Naive thymus-derived CD4-positive, alpha-beta T cell (primary cell): ENCODE data around the gene ARL6IP1. TPM values are rescaled to one million over a fixed set of nuclear protein-coding genes. Genes with fewer than 3 reads are reported as not detected.
A peak's percentile ranks its signal among the peaks of the same experiment; 100 is the strongest.
"Not testable (repeated sequence)": the region's sequence is repeated elsewhere in the genome, so short reads cannot be mapped to it uniquely, and the experiment has no call there.

Source experiments
- ATAC-seq: fragments of 150-1000 bp; cut with Tn5 transposase; 2 replicates; pipeline ENCODE4 v1.10.0; 2021; ENCODE audit warnings: mild to moderate bottlenecking, moderate library complexity
- CTCF ChIA-PET: fragments of 350-600 bp; sonication (Branson Sonifier 250); formaldehyde crosslinking; loops from one replicate; lab custom pipeline; 2021; ENCODE audit warnings: antibody characterized with exemption; lab: Charles Lee
- POLR2A ChIA-PET: fragments of 350-600 bp; sonication (Branson Sonifier 250); formaldehyde crosslinking; loops from one replicate; lab custom pipeline; 2021; ENCODE audit warnings: antibody characterized with exemption, inconsistent platforms; lab: Charles Lee
- DNase-seq, 9 donors: peaks; one replicate each; pipeline versions ENCODE4 v3.0.0 to v3.0.0-alpha.2; 2020 to 2022; ENCODE audit warnings: mixed read lengths in 1 of 9
- H3K27ac ChIP-seq: one replicate; pipeline ENCODE4 v1.7.0; 2013; ENCODE audit warnings: mild to moderate bottlenecking, low read depth, low read length, moderate library complexity
- H3K27me3 ChIP-seq, 2 donors: one replicate each; pipeline ENCODE4 v1.7.0; 2013; ENCODE audit warnings: low read length in 2 of 2, mild to moderate bottlenecking in 2 of 2, moderate library complexity in 2 of 2; ENCODE audit not compliant: control insufficient read depth in 2 of 2, insufficient read depth in 2 of 2
- H3K36me3 ChIP-seq, 3 experiments: 1 replicate in 2 of 3; 2 replicates in 1 of 3; pipeline ENCODE4 v1.7.0; 2013; ENCODE audit warnings: low read length in 3 of 3, mild to moderate bottlenecking in 3 of 3, moderate library complexity in 1 of 3; ENCODE audit not compliant: insufficient read depth in 3 of 3, control insufficient read depth in 2 of 3
- H3K4me1 ChIP-seq, 2 donors: one replicate each; pipeline ENCODE4 v1.7.0; 2013; ENCODE audit warnings: low read length in 2 of 2, mild to moderate bottlenecking in 2 of 2, moderate library complexity in 1 of 2; ENCODE audit not compliant: control insufficient read depth in 2 of 2, insufficient read depth in 2 of 2
- H3K4me3 ChIP-seq: 2 replicates; pipeline ENCODE4 v1.7.0; 2013; ENCODE audit warnings: mild to moderate bottlenecking, low read length
- H3K9me3 ChIP-seq, 3 experiments: 1 replicate in 2 of 3; 2 replicates in 1 of 3; pipeline ENCODE4 v1.7.0; 2013; ENCODE audit warnings: low read length in 3 of 3; ENCODE audit not compliant: control insufficient read depth in 2 of 3
- H3K27ac Mint-ChIP-seq, 9 donors: one replicate each; pipeline ENCODE4 v1.8.0; 2020 to 2022; ENCODE audit warnings: mixed read lengths in 9 of 9, mild to moderate bottlenecking in 8 of 9, moderate library complexity in 5 of 9, inconsistent platforms in 2 of 9
- H3K27me3 Mint-ChIP-seq, 5 donors: one replicate each; pipeline ENCODE4 v1.8.0; 2021 to 2022; ENCODE audit warnings: mixed read lengths in 5 of 5, mild to moderate bottlenecking in 1 of 5
- H3K36me3 Mint-ChIP-seq, 5 donors: one replicate each; pipeline ENCODE4 v1.8.0; 2020 to 2022; ENCODE audit warnings: mixed read lengths in 5 of 5, mild to moderate bottlenecking in 3 of 5, inconsistent platforms in 1 of 5
- H3K4me1 Mint-ChIP-seq, 7 donors: one replicate each; pipeline ENCODE4 v1.8.0; 2020 to 2022; ENCODE audit warnings: mixed read lengths in 7 of 7, mild to moderate bottlenecking in 3 of 7, inconsistent platforms in 1 of 7
- H3K4me3 Mint-ChIP-seq, 10 donors: one replicate each; pipeline ENCODE4 v1.8.0; 2020 to 2022; ENCODE audit warnings: mild to moderate bottlenecking in 10 of 10, mixed read lengths in 10 of 10, moderate library complexity in 6 of 10, inconsistent platforms in 2 of 10
- H3K9me3 Mint-ChIP-seq, 11 donors: one replicate each; pipeline ENCODE4 v1.8.0; 2020 to 2022; ENCODE audit warnings: mixed read lengths in 11 of 11, mild to moderate bottlenecking in 4 of 11, inconsistent platforms in 1 of 11, moderate library complexity in 1 of 11
- intact Hi-C, 2 donors: fragments of 100-400 bp; cut with micrococcal nuclease; formaldehyde crosslinking; loops; one replicate each; pipeline ENCODE4 v1.15.1; 2023
- polyA plus RNA-seq, 2 donors: library from polyadenylated mRNA; unstranded; fragments of 300-500 nt; fragmentation: Illumina TruSeq; gene quantifications; one replicate each; pipeline ENCODE4 v1.2.3, GENCODE V29; 2021
- total RNA-seq, 6 experiments: library from RNA in 5 of 6; stranded (reverse) in 5 of 6; gene quantifications; 1 replicate in 5 of 6; 2 replicates in 1 of 6; pipeline ENCODE4 v1.2.3 and lab custom pipeline; 2021 to 2026

The ARL6IP1 gene
- total and polyA plus RNA-seq, 7 experiments from 2014 or later, result 82.9 to 208 (median 102) TPM

GRCh38 chr16:18788828-18789514 is 12.4 kb downstream of the ARL6IP1 start:
- H3K27ac ChIP-seq, result peak overlapping the region; percentile 91
- no peaks in the 10 kb centered on the region for H3K27me3 ChIP-seq
- peaks cover 18 to 73% (median 25%) of the 10 kb centered on the region in 3 experiments for H3K36me3 ChIP-seq
- DNase-seq (no peak), ATAC-seq (no peak)
- POLR2A ChIA-PET, result interaction anchor here (0.7 to 6.0 kb wide), 5 partner anchors 13 to 1777 kb away, joined by 3 to 130 read pairs (median 8); partner anchors contain the start of genes ARL6IP1, COQ7 and VPS35L
- CTCF ChIA-PET, result interaction anchor here (1.2 to 1.3 kb wide), 2 partner anchors 12 to 16 kb away, joined by 3 to 6 read pairs; partner anchors contain the start of gene ARL6IP1
- peaks cover 0 to 6% (median 0%) of the 10 kb centered on the region in 11 donors for H3K9me3 Mint-ChIP-seq
- peak overlapping the region; percentile 92 to 99 (median 96) for H3K4me3 Mint-ChIP-seq
- H3K27me3 Mint-ChIP-seq, result peaks cover 0 to 2% (median 0%) of the 10 kb centered on the region in 5 donors
- H3K27ac Mint-ChIP-seq, result peak overlapping the region; percentile 89 to 96 (median 94)
- intact Hi-C loops, result no loop called here
- peaks cover 41 to 72% (median 57%) of the 10 kb centered on the region in 7 donors for H3K4me1 Mint-ChIP-seq
- peak overlapping the region; percentile 98 for H3K4me3 ChIP-seq
- H3K9me3 ChIP-seq, result no peaks in the 10 kb centered on the region
- peaks cover 19 to 62% (median 53%) of the 10 kb centered on the region in 5 donors for H3K36me3 Mint-ChIP-seq
- peaks cover 22 to 52% of the 10 kb centered on the region in 2 donors for H3K4me1 ChIP-seq

GRCh38 chr16:18784917-18785623 is 16.3 kb downstream of the ARL6IP1 start:
- peaks cover 36 to 64% (median 54%) of the 10 kb centered on the region in 7 donors for H3K4me1 Mint-ChIP-seq
- ChIA-PET POLR2A (interaction anchor here (1.2 kb wide), 1 partner anchor 17 kb away, joined by 3 read pairs; no protein-coding TSS in a partner anchor), CTCF (no interaction called here)
- peaks cover 0 to under 1% (median 0%) of the 10 kb centered on the region in 5 donors for H3K27me3 Mint-ChIP-seq
- Histone ChIP-seq H3K9me3 (no peaks in the 10 kb centered on the region), H3K27ac (peak overlapping the region; percentile 23), H3K4me1 (peaks cover 22 to 62% of the 10 kb centered on the region in 2 donors), H3K36me3 (peaks cover 29 to 74% (median 30%) of the 10 kb centered on the region in 3 experiments), H3K4me3 (no peak overlapping the region), H3K27me3 (no peaks in the 10 kb centered on the region)
- DNase-seq (no peak), ATAC-seq (no peak)
- H3K4me3 Mint-ChIP-seq, result peak overlapping the region in 6 of 10 donors; percentile 17 to 98 (median 56)
- peaks cover 19 to 62% (median 59%) of the 10 kb centered on the region in 5 donors for H3K36me3 Mint-ChIP-seq
- intact Hi-C loops, result no loop called here
- peak overlapping the region in 6 of 9 donors; percentile 2 to 50 (median 21) for H3K27ac Mint-ChIP-seq
- peaks cover 0 to 2% (median 0%) of the 10 kb centered on the region in 11 donors for H3K9me3 Mint-ChIP-seq

GRCh38 chr16:18783430-18784341 is 17.7 kb downstream of the ARL6IP1 start:
- H3K27ac ChIP-seq, result no peak overlapping the region
- H3K4me3 ChIP-seq, result no peak overlapping the region
- H3K9me3 ChIP-seq, result no peaks in the 10 kb centered on the region
- ATAC-seq, result no peak
- Mint-ChIP-seq H3K36me3 (peaks cover 12 to 51% (median 45%) of the 10 kb centered on the region in 5 donors), H3K4me1 (peaks cover 34 to 54% (median 42%) of the 10 kb centered on the region in 7 donors), H3K4me3 (no peak overlapping the region), H3K27ac (peak overlapping the region in 2 of 9 donors; percentile 17 to 26), H3K27me3 (no peaks in the 10 kb centered on the region), H3K9me3 (peaks cover 0 to 2% (median 0%) of the 10 kb centered on the region in 11 donors)
- H3K27me3 ChIP-seq, result no peaks in the 10 kb centered on the region
- POLR2A ChIA-PET, result no interaction called here
- peaks cover 29 to 64% (median 30%) of the 10 kb centered on the region in 3 experiments for H3K36me3 ChIP-seq
- peaks cover 20 to 54% of the 10 kb centered on the region in 2 donors for H3K4me1 ChIP-seq
- no peak for DNase-seq
- CTCF ChIA-PET, result interaction anchor here (1.6 kb wide), 1 partner anchor 18 kb away, joined by 4 read pairs; the partner anchor contains the start of gene ARL6IP1
- intact Hi-C loops, result no loop called here

GRCh38 chr16:18782697-18783429 is 18.5 kb downstream of the ARL6IP1 start:
- no peaks in the 10 kb centered on the region for H3K9me3 Mint-ChIP-seq

GRCh38 chr16:18781232-18781631 is 20.1 kb downstream of the ARL6IP1 start:
- H3K4me3 ChIP-seq, H3K27ac ChIP-seq, DNase-seq, H3K9me3 Mint-ChIP-seq, intact Hi-C loops, H3K27me3 ChIP-seq, ATAC-seq, H3K27ac Mint-ChIP-seq, POLR2A ChIA-PET, H3K9me3 ChIP-seq, H3K4me3 Mint-ChIP-seq, CTCF ChIA-PET, H3K27me3 Mint-ChIP-seq: not testable (repeated sequence)
- Mint-ChIP-seq H3K4me1 (peaks cover 16 to 31% (median 24%) of the 10 kb centered on the region in 7 donors), H3K36me3 (peaks cover 0 to 33% (median 29%) of the 10 kb centered on the region in 5 donors)
- Histone ChIP-seq H3K4me1 (peaks cover 3 to 30% of the 10 kb centered on the region in 2 donors), H3K36me3 (peaks cover 23 to 39% (median 30%) of the 10 kb centered on the region in 3 experiments)

More at GRCh38 chr16:18782697-18783429, 18.5 kb downstream of the ARL6IP1 start:
- intact Hi-C loops, result no loop called here
- H3K4me1 Mint-ChIP-seq, result peaks cover 28 to 46% (median 34%) of the 10 kb centered on the region in 7 donors
- no peak overlapping the region for H3K4me3 Mint-ChIP-seq
- no peaks in the 10 kb centered on the region for H3K27me3 Mint-ChIP-seq
- H3K27ac Mint-ChIP-seq, result peak overlapping the region in 3 of 9 donors; percentile 16 to 39 (median 17)
- Histone ChIP-seq H3K27me3 (no peaks in the 10 kb centered on the region), H3K4me3 (no peak overlapping the region), H3K9me3 (no peaks in the 10 kb centered on the region), H3K4me1 (peaks cover 11 to 46% of the 10 kb centered on the region in 2 donors), H3K36me3 (peaks cover 26 to 56% (median 30%) of the 10 kb centered on the region in 3 experiments), H3K27ac (no peak overlapping the region)
- ATAC-seq, result peak; percentile 57
- ChIA-PET CTCF (interaction anchor here (1.6 kb wide), 1 partner anchor 19 kb away, joined by 4 read pairs; the partner anchor contains the start of gene ARL6IP1), POLR2A (no interaction called here)
- H3K36me3 Mint-ChIP-seq, result peaks cover 4 to 43% (median 41%) of the 10 kb centered on the region in 5 donors
- no peak for DNase-seq
